K562 treated with DMSO at 1 percent for 12 hours (cell line): Measurements from ENCODE around the gene RAB1A. TPM values are rescaled to one million over a fixed set of nuclear protein-coding genes. Genes with fewer than 3 reads are reported as not detected.

ENCODE experiments used
- total RNA-seq: library from RNA; unstranded; fragments of 300-600 nt; gene quantifications from 2 replicates; pipeline ENCODE4 v1.2.3, GENCODE V29; 2022; ENCODE audit not compliant: insufficient read depth

The RAB1A gene
- total RNA-seq = 71.1 and 110 TPM in 2 replicates

DNA sequence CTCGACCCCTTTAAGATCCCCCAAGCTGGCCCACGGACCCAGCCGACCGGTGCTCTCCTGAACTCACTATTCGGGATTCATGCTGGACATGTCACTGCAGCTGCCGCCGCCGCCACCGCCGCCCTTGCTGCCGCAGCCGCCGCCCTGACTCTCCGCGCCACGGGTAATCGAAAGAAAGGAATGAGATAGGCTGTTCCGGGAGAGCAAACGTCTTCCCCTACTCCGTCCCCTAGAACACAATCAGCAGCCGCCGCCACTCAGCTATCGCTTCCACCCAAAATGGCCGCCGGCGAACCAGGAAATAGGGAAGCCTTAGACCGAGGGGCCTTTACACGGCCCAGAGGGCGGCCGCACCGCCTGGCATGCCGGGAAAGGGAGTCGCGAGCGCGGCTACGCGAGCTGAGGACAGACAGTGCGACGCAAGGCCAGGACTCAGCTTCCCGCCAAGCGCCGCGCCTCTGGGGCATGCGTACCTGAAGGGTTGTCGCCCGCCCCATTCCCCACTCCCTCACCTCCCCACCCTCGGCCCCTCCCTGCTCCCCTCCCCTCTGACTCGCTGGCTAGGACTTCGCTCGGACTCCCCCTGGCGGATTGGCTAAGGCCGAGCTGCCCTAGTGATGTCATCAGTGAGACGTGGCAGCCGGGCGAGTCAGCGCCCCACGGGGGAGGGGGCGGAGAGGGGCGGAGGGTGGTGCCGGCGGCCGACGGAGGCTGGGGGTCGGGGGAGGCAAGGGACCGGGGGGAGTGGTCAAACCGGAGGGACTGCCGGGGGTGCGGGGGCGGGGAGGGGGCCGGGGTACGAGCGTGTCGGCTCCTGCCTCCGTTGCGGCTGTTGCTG, at the start of gene RAB1A:
Gene RAB1A (minus strand): TSS at position 281 of the 838 bp plus-strand sequence. CDS start 191 bp downstream, at position 90.

DNA sequence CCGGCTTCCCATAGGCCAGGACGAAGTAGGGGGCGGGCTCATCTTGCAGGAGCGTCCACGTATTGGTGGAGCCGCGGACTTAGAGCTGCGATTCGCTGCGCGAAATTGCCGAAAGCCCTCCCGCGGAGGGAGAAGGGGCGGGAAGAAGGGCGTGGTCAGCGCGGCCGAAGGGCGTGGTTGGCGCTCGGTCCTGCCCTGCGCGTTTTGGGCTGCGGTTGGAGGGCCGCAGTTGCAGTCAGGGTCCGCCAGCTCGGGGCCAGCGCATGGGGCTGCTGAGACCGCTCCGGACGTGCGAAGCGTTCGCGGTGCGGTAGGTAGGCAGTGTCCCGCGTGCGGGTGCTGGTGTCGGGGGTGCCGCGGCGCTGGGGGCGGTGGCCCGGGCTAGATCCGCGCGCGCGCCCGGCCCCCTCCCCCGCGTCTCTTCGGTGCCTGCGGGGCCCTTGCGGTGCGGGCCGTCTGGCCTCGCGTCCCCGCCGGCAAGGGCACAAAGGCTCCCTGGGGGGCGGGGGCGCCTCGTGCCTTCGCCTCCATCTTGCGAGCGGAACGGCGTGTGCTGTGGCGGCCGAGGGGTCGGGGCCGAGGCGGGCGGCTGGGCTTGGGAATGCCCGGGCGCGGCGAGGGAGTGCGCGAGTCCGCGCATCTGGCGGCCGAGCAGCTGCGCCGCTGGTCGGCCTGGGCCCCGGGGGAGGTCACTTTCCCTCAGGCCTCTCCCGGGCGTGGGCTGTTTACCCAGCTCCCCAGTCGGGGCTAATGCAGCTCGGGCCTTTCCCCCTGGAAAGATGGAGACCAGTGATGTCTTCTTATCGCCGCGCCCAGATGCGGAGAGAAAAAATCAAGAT, 73.5 kb downstream of the RAB1A start, which contains the start of gene CEP68:
Gene CEP68 (plus strand): TSS at position 202 of the 839 bp plus-strand sequence. CDS start 13,029 bp downstream, outside the sequence.

Other genes starting within 250 kb of the RAB1A start
- 17.9 and 41.3 TPM in 2 replicates for gene SLC1A4, start 140.7 kb downstream of the RAB1A start, total RNA-seq
- gene CEP68, start 73.7 kb downstream of the RAB1A start, total RNA-seq = 3.4 and 8.2 TPM in 2 replicates
- gene ACTR2, start 97.7 kb upstream of the RAB1A start, total RNA-seq = 72.3 and 222 TPM in 2 replicates